ENCODE results near the gene VENTX.

VENTX gene, protein sequence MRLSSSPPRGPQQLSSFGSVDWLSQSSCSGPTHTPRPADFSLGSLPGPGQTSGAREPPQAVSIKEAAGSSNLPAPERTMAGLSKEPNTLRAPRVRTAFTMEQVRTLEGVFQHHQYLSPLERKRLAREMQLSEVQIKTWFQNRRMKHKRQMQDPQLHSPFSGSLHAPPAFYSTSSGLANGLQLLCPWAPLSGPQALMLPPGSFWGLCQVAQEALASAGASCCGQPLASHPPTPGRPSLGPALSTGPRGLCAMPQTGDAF

DNA sequence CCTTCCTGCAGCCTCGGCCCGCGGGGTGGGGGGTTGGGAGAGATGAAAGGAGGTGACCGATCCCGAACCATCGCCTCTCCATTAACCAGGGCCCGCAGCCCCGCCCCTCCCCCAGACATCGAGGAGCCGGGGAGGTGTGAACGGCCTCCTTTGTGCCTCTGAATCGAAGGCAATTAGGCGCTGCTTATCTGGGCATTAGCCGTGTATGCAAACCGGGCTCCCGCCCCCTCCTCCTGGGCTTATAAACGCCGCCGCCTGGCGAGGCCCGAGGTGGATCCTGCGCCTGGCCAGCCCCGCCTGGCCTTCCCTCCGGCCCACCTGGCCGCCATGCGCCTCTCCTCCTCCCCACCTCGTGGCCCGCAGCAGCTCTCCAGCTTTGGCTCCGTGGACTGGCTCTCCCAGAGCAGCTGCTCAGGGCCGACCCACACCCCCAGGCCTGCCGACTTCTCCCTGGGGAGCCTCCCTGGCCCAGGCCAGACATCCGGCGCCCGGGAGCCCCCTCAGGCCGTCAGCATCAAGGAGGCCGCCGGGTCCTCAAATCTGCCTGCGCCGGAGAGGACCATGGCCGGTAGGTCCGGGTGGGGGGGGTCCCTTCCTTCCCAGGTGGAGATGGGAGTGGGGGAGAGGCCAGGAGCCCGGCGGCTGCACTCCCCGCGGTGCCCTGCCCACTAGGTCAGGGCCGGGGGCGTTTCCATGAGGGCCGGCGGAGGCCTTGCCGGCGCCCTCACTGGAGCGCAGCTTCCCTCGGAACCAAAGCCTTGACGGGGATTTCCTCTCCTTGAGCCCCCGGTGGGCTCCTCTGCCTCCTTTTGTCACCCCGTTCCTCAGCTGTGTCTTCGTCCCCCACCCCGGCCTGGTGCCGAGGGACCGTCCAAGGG, at the start of gene VENTX:
TSS of gene VENTX (plus strand) at position 268 of the 878 bp plus-strand sequence. CDS start at position 328, 60 bp downstream.
- DNase-seq, result no peak

DNA sequence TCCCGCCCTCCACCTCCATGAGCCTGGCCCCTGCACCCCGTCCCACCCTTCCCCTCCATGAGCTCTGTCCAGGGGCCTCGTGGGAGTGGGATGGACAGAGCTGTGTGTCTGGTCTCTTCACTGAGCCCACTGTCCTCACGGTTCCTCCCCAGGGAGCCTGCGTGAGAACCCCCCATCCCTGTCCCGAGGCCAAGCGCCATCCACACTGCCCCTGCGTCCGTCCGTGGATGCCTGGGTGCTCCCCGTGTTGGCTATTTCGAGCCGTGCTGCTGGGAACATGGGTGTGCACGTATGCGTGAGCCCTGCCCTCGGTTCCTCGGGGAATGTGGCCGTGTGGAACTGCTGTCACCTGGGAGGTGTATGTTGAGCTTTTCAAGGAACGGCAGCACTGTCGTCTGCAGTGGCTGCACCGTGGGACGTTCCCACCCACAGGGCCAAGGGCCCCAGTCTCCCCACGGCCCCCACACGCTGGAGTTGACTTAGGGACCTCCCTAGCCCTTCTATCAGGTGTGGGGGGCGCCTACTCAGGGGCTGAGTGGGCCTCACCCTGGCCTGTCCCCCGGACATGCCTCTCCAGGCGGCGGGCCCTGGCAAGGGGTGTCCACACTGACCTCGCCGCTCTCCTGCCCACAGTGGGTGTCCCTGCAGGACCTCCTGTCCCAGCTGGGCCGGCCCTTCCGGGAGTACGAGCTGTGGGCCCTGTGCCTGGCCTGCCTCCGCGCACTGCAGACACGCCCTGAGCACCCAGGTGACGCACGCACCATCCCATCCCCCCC, 49.6 kb upstream of the VENTX start:
- DNase-seq, result no peak

DNA sequence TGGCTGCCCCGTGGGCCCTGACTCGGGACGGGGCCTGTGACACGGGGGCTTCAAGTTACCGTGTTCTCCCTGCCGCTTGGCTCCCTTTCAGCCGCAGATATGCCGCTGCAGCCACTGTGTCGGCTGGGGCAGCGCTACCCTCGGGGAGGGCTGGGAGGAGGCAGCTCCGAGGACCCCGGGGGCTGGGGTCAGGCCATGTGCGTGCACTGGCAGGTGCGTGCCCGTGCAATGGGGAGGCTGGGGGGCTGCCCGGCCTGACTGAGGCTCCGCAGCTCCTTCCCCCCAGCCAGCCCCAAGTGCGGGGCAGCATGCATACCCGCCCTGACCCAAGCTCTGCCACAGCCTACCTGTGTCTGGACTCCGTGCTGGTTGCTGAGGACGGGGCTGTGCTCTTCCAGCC, 48.4 kb upstream of the VENTX start:
- no peak for DNase-seq

DNA sequence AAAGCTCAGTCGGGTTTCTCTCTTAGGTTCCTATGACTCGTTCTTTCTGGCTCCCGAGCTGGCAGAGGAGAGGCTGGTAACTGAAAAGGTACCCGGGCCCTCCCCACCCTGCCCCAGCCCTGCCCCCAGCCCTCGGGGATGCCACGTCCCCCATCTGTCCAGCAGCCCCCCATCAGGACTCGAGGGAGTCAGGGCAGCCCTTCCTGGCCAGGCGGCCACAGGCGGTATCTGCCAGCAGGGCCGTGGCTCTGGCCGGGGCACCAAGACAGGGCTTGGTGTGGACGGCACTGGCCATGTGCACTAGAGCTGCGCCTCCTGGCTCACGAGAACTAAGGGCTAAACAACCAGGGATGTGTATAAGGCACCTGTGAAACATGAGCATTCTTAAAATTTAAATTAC, 47.9 kb upstream of the VENTX start:
- no peak for DNase-seq

DNA sequence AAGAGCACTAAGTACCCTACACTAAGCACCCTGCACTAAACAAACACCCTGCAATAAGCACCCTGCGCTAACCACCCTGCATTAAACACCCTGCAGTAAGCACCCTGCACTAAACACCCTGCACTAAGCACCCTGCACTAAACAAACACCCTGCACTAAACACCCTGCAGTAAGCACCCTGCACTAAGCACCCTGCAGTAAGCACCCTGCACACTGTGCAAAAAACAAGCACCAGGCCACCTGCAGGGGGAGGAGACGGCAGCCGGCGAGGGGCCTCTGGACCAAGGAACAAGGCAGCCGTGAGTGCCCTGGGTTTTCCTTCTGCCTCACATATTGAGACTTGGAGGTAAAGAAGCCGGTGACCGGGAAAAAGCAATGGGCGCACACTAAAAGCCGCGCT, 47.4 kb upstream of the VENTX start:
- DNase-seq, result no peak

DNA sequence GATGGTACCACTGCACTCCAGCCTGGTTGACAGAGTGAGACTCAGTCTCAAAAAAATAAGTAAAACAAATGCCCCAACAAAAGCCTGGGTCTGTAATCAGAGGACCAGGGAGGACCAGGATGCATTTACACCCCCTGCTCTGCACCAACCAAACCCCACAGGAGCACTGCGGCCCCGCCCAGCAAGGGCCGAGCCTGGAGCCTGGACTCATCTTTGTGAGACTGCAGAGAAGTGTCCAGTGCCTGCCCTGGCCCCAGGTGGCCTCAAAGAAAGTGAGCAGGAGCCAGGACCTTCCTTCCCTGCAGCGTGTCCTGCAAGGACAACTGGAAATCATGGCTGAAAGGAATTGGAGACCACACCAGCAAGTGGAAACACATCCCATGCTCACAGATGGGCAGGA, 46.0 kb upstream of the VENTX start:
- no peak for DNase-seq

DNA sequence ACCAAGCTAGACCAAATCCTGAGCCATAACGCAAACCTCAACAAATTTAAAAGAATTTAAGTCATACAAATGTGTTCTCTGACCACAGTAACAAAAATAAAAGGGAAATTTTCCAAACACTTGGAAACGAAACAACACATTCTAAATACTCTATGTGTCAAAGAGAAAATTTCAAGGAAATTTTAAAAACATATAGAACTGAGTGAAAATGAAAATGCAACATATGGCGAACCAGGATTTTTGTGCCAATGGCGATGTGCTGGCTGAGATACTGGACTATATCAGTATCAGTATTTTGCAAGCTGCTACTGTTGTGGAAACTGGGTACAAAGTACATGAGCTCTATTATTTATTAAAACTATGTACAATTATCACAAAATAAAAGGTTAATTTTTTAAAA, 43.5 kb upstream of the VENTX start:
- DNase-seq, result no peak

DNA sequence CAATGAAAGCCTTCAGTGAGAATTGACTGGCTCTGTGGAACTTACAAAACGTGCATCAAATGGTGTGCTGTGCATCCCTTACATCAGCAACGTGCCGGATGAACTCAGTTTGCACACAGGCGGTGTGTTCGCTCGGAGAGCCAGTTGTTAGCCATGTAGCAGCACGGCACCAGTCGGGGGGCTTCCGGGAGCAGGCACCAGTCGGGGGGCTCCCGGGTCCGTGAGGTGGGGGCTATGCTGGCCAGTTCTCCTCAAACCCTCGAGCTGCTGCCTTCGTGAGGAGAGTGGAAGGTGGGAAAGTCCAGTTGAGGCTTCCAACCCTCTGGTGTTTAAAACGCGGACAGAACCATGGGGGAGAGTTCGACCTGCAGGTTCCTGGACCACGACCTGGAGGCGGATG, 42.6 kb upstream of the VENTX start:
- no peak for DNase-seq

DNA sequence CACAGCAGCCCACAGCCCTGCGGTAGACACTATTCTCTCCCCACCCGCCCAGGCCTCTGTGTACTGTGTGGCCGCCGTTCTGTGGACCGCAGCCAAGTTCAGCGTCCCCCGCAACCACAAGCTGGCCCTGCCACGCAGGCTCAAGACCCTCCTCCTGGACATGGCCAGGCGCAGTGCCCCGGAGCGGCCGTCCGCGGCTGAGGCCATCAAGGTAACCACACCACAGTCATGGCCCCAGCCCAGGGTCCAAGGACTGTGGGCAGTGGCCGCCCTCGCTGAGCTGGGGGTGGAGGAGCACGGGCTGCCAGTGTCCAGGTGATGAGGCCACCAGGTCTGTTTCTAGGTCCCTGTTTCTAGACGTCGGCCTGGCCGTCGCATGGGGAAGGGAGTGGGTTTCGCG, 42.0 kb upstream of the VENTX start:
- DNase-seq, result no peak

DNA sequence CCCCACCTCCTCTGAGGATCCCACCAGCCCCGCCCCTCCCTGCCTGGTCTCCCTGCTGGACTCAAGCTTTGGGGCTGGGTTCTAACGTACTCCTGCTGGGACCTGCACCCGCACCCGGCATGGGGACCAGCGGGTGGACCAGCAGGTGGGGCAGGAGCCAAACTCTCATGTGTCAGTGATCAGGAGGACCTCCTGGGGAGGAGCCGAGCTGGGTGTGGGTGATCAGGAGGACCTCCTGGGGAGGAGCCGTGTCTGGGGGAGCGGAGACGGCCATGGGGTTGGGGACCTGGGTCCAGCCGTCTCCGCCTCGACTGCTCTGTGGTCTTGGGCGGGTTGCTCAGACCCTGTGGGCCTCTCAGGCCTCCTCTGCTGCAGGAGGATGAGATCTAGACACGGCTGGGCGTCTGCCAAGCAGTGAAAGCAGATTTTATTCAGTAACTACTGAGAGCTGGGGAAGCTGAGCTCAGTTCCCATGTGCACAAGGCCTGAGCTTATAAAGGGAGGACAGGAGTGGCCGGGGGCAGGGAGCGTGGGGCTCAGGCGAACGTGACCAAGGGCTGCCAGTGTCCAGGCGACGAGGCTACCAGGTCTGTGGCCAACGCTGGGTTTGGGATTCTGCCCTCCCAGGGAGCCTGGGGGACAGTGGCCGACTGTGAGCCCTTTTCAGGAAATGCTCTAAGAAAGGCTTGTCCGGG, 41.3 kb upstream of the VENTX start:
- DNase-seq, result no peak

DNA sequence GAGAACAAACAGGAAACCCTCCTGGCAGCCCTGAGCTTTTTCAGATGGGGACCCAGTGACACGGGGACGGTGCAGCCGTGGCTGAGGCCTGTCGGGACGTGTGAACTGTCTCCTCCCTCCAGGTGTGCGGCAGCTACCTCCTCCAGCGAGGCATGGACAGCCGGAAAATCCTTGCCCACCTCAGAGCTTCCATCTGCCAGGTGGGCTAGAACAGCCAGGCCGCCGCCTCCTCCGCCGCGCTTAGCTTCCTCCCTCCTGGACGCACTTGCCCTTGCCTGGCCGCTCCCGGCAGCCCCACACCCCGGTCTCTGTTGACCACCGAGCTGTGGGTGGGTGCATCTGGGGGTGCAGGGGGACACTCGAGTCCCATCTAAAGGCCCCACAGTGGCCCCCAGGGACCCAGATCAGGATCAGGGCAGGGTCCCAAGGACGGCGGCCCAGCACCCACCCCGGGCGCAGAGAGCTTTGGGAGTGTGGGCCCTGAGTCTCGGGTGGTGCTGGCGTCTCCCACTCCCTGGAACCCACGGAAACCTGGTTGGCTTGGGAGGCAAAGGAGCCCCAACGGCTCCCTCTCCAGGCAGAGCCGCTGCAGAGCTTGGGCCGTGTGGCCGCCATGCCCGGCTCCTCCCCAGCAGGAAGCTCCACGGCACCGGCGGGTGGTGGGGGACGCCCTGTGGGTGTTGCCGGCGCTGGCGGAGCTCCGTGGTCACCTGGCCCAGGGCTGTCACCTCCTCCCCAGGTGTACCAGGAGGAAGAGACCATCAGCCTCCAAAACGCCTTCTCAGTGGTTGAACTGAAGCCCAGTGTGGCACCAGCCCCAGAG, 40.5 kb upstream of the VENTX start:
- DNase-seq, result no peak

DNA sequence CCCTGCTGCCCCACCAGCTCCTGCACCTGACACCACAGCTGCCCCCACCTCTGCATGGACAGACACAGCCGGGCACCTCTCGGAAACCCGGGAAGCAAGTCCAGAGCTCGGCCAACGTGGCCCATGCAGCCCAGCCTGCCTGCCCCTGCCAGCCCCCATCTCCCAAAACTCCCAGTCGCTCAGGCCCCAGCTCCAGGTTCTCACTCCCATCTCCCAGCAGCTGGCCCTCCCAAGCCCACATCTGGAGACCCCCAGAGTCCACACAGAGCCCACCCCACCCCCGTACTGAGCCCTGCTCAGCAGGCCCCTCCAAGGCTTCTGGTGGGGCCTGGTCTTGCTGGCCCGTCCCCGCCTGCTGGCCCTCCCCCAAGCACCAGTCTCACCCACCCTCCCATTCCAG, 39.9 kb upstream of the VENTX start:
- no peak for DNase-seq

DNA sequence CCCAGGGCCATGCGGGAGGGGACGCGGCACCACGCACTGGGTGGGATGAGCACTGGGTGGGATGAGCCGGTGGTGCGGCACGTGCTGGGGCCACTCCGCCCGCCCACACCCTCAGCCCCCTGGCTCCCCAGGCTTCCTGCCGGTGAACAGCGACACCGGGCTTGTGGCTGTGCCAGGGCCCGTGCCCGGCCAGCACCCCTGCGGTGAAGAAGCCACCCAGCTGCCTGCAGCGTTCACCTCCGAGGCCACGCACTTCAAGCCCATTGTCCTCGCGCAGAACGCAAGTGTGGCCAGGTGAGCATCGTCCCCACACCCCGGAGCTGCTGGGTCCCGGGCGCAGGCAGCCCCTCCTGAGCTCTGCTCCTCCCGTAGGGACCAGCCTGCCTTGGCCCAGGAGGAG, 39.4 kb upstream of the VENTX start:
- DNase-seq, result no peak

DNA sequence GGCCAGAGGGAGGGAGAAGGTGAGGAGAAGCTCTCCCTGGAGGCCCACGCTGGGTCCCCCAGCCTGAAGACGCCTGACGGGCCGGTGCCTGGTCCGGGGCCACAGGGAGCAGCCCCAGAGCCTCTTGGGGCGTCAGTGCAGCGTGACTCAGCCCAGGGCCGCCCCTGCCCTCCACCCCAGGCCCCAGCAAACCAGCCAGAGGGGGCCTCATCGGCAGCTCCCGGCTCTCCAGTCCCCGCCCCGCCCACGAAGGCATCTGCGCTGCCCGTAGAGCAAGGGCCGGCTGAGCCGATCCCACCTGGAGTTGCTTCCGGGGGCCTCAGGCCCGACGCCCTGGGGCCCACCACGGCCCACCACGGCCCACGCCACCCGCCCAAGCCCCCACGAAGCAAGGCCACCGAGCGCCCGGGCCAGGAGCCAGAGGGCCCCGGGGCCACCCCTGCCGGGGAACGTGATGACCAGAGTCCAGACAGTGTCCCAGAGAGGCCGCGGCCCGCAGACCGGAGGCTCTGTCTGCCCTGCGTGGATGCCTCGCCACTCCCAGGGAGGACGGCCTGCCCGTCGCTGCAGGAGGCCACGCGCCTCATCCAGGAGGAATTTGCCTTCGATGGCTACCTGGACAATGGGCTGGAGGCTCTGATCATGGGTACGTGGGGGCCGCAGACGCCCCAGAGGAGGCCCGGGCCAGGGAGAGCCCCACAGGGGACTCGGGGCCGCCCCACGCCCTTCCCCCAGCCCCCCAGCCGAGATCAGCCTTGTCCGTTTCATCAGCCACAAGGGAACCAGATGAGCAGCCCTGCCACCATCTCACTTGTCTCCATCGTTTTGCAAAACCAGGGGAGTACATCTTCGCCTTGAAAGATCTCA, 38.8 kb upstream of the VENTX start:
- DNase-seq, result no peak

DNA sequence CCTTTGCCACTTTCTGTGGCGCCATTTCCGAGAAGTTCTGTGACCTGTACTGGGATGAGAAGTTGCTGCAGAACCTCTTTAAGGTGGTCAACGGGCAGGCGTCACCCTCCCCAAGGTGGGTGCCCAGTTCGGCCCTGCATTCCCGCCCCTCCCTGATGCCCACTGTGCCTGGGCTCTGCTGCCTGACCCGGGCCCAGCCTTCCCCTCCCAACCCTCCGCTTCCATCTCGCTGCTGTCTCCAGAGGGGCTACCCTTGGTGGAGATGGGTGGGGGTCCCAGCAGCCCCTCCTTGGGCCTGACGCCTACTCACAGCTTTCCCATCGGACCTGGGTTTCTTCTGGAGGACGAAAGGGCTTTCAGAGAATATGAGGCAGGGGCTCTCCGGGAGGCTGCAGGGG, 38.2 kb upstream of the VENTX start:
- no peak for DNase-seq

DNA sequence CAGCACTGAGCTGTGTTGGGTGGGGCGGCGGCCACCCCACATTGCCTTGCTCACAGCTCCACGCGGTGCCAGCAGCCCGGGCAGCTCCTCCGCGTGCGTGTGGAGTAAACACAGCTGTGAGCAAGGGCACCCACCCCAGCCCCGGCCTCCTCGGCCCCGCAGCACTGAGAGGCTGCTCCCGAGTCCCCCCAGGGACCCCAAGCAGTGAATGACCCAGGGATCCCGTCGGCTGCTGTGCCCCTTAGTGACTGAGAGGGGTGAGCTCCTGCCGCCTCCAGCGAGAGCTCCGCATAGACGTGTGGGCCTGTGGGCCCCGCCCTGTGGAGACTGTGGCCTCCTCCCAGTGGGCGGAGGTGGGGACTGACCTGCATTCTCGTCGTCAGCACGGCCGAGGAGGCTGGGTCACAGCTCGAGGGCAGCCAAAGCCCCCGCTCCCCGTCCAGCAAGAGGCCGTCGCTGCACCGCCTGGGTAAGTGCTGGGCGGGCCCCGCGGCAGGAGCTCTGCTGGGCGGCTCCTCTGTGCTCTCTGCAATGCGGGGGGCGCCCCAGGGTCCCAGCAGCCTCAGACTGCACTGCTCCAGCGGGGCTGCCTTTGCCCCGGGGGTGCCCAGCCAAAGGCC, 37.6 kb upstream of the VENTX start:
- no peak for DNase-seq

DNA sequence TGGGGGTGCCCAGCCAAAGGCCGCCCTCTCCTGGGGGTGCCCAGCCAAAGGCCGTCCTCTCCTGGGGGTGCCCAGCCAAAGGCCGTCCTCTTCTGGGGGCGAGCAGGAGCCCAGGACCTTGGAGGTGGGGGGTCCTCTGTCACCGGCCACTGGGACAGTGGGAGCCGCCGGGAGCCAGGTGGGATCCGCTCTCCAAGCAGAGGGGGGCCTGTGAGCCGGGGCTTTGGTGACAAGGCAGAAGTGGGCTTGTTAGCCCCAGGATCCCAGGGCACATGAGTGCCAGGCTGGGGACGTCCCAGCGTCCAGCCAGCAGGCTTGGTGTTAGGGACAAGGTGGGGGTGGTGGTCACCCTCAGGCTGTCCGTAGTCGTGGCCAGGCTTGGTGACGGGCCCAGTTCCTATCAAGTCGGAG, 37.0 kb upstream of the VENTX start:
- no peak for DNase-seq

DNA sequence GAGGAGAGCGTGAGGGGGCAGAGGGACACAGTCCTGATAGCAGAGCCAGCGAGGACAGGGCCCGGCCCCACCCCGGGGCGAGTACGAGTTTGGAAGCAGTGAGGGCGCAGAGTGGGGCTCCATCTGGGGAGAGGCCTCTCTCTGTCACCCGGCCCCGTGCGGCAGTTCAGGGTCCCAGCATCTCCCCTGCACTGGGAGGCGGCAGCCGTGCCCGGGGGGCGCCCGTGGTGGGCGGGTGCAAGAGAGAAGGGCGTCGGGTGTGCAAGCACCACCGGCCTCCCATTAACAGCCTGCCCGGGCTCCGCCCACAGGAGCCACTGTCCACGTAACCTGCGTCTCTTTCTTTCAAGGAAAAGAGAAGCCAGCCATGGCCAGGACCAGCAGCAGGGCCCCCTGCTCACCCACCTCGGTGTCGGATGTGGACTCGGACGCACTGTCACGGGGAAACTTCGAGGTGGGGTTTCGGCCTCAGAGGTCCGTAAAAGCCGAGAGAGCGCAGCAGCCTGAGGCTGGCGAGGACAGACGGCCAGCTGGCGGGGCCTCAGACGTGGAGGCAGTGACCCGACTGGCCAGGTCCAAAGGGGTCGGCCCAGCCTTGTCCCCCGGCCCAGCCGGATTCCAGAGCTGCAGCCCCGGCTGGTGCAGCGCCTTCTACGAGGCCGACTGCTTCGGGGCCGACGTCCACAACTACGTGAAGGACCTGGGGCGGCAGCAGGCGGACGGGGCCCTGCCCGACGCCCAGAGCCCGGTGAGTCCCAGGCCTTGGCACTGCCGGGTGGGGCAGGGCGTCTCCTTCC, 36.3 kb upstream of the VENTX start:
- DNase-seq, result no peak

DNA sequence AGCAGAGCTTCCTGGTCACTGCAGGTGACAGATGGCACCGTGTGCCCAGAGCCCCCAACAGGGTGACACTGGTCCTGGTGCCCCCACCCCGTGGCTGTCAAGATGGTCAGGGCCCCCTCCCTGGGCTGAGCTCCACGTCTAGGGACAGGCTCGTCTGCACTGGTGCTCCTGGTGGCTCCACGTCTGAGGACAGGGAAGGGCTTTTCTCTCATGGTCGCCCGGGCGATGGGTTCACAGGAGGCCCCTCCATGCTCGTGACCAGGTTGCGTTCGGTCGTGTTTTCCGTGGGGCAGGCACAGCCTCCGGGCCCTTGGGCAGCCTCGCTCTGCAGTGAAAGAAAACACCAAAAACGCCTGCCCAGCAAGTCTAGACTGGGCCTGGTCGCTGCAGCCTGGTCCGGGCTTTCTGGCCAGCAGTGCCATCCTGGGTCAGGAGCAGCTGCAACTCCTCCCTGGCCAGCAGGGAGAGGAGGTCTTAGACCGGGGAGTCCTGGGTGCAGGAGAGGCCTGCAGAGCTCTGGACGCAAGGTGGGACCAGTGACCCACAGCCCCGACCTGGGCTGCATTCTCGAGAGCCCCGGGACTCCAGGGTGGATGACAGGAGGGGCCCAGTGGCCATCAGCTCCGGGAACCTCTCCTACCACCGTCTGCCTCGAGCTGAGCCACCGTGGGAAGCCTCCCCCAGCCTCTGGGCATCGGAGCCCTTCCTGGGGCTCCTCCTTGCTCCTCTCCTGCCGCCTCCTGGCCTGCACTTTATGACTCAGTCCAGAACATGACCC, 35.5 kb upstream of the VENTX start:
- DNase-seq, result no peak

Measured in DMS53 (cell line).